Choroid plexus epithelial cell (primary cell): Measurements from ENCODE around the gene RYR3.

Experiments used
- DNase-seq: peaks from one replicate; pipeline ENCODE4 v3.0.0-alpha.2; 2010; ENCODE audit warnings: low read depth
- H3K4me3 ChIP-seq: 2 replicates; pipeline ENCODE4 v1.5.1; 2011; ENCODE audit warnings: low read depth, mild to moderate bottlenecking, control low read depth, low read length, moderate library complexity
- CTCF ChIP-seq: conservative IDR thresholded peaks from 2 replicates; pipeline ENCODE4 v1.5.1; 2011; ENCODE audit warnings: low read depth, mild to moderate bottlenecking, control low read depth, inconsistent platforms, low read length, moderate library complexity

RYR3 gene

GRCh38 chr15:33442449-33442848 lies 131.7 kb downstream of the RYR3 start:
- no peak for TF ChIP-seq CTCF
- no peak for DNase-seq
- H3K4me3 ChIP-seq, result no peak overlapping the region

DNA sequence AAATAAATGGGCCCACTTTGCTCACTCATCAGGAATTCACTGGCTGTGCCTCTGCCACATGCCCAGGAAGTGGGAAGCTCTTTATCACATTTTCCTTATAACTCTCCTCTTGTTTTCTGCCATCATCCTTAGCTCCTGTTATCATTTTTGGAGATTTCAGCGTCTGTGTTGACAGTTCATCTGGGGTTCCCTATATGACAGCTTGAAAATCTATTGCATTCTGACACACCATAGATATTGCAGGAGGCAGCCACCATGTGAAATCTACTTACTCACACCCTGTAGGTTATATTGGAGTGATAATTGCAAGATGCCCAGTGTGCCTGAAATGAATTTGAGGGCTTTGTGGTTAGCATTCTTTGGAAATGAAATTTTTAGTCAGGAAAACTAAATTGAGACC lies 132.9 kb downstream of the RYR3 start:
- TF ChIP-seq CTCF, result no peak
- no peak for DNase-seq
- H3K4me3 ChIP-seq, result no peak overlapping the region

DNA sequence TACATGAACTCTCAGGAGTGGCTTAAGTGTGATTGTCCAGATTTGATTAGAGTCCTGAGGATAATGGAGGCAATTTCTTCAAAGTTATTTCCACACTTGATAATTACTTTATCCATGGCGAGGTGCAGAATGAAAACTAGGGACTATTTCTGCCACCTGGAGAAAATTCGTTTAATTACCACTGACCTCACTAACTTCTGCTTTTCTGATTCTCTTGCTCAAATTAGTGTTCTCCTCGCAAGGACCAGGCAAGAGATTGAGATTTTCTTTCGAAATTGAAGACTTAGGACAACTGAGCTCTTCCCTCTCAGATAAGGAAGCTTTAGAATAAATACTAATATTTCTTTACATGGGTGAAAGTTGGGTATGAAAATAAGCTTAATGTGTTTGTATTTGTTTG lies 135.2 kb downstream of the RYR3 start:
- no peak overlapping the region for H3K4me3 ChIP-seq
- no peak for DNase-seq
- TF ChIP-seq CTCF, result no peak

GRCh38 chr15:33448151-33448550 lies 137.4 kb downstream of the RYR3 start:
- TF ChIP-seq CTCF, result no peak
- DNase-seq, result no peak
- H3K4me3 ChIP-seq, result no peak overlapping the region

GRCh38 chr15:33448961-33449606 lies 138.3 kb downstream of the RYR3 start:
- no peak for DNase-seq
- no peak for TF ChIP-seq CTCF
- H3K4me3 ChIP-seq, result no peak overlapping the region

GRCh38 chr15:33449810-33450209 lies 139.0 kb downstream of the RYR3 start:
- DNase-seq, result no peak
- H3K4me3 ChIP-seq, result no peak overlapping the region
- TF ChIP-seq CTCF, result no peak

DNA sequence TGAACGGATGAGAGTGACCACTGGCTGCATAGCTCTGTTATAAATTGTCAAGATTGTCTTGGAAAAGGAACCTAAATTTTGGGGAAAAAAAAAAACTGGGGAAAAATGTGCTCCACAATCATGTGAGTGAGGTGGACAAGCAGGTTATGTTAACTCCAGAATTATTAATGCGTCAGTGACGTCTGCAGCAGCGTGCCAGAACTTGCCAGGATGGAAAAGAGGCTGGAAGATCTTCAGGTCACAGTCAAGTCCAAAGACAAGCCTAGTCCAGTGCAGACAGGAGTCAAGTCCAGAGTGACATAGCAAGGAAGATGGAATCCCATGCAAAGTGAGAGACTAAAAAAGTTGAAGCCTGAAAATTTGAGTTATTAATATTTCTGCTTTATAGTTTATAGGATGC lies 140.6 kb downstream of the RYR3 start:
- TF ChIP-seq CTCF, result no peak
- H3K4me3 ChIP-seq, result no peak overlapping the region
- no peak for DNase-seq
